Measurements from ENCODE around the gene TRANK1.
A peak's percentile ranks its signal among the peaks of the same experiment; 100 is the strongest.

GRCh38 chr3:36908647-36909180, 36.1 kb downstream of the TRANK1 start:
- TF ChIP-seq, protein P1, sequence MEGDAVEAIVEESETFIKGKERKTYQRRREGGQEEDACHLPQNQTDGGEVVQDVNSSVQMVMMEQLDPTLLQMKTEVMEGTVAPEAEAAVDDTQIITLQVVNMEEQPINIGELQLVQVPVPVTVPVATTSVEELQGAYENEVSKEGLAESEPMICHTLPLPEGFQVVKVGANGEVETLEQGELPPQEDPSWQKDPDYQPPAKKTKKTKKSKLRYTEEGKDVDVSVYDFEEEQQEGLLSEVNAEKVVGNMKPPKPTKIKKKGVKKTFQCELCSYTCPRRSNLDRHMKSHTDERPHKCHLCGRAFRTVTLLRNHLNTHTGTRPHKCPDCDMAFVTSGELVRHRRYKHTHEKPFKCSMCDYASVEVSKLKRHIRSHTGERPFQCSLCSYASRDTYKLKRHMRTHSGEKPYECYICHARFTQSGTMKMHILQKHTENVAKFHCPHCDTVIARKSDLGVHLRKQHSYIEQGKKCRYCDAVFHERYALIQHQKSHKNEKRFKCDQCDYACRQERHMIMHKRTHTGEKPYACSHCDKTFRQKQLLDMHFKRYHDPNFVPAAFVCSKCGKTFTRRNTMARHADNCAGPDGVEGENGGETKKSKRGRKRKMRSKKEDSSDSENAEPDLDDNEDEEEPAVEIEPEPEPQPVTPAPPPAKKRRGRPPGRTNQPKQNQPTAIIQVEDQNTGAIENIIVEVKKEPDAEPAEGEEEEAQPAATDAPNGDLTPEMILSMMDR (IDR thresholded peaks at IDR 0.05): peak in 2 of 6 experiments; percentile 12 to 23
- TF ChIP-seq POLR2A (IDR thresholded peaks at IDR 0.05): no peak
